ENCODE results near the gene INTS11. TPM values are rescaled to one million over a fixed set of nuclear protein-coding genes. Genes with fewer than 3 reads are reported as not detected.

The INTS11 gene
- total RNA-seq, 3 donors from 2014 or later = 89.9 to 127 (median 95.5) TPM

DNA sequence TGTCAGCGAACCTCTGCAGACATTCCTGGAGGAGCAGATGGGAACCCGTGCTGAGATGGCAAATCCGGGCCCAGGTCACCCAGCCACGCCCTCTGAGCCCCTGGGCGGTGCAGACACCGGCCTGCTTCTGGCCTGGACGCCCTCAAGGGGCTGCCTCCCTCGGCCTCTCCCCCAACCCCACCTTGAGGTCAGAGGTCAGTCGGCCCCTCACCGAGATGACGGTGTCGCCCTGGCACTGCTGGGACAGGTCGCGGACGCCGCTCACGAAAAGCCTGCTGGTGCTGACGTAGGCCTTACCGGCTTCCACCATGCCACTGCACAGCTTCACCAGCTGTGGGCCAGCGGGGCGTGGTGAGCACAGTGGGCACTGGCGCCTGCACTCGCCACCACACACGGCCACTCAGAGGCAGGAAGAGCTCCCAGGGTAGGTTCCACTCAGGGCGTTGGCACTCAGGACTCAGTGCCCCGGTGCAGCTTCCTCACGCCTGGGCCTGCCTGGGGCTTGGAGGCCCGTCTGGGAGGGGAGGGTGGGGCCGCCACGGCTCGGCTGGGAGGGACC, 21.4 kb downstream of the INTS11 start:
- ATAC-seq = no peak
- Histone ChIP-seq H3K4me1 (ENCODE audit: low read depth) (peaks cover 28% of the 10 kb centered on the region), H3K36me3 (ENCODE audit: low read depth) (no peaks in the 10 kb centered on the region), H3K9me3 (no peaks in the 10 kb centered on the region), H3K4me3 (no peak overlapping the region)
- TF ChIP-seq, protein P1, sequence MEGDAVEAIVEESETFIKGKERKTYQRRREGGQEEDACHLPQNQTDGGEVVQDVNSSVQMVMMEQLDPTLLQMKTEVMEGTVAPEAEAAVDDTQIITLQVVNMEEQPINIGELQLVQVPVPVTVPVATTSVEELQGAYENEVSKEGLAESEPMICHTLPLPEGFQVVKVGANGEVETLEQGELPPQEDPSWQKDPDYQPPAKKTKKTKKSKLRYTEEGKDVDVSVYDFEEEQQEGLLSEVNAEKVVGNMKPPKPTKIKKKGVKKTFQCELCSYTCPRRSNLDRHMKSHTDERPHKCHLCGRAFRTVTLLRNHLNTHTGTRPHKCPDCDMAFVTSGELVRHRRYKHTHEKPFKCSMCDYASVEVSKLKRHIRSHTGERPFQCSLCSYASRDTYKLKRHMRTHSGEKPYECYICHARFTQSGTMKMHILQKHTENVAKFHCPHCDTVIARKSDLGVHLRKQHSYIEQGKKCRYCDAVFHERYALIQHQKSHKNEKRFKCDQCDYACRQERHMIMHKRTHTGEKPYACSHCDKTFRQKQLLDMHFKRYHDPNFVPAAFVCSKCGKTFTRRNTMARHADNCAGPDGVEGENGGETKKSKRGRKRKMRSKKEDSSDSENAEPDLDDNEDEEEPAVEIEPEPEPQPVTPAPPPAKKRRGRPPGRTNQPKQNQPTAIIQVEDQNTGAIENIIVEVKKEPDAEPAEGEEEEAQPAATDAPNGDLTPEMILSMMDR (IDR thresholded peaks at IDR 0.05) = no peak
- DNase-seq = no peak
- intact Hi-C loops (cut with DNase I, micrococcal nuclease) = no loop called here

DNA sequence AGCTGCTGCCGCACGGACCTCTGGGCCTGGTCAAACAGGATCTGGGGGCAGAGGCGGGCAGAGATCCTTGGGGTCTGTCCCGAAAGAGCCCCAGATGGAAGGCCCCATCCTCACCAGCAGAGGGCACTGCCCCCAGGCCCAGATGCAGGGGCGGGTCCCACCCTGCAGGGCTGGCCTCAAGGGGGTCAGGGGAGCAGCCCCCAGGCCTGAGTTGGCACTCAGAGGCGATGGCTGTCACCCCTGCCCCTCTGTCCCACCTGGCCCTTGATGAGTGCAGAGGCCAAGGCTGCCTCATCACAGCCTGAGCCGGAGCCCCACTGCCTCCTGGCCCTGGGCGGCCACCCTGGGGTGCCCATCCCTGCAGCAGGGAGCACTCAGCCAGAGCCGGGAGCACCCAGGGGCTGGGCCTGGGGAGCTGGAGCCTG, 22.4 kb downstream of the INTS11 start:
- no peaks in the 10 kb centered on the region for H3K9me3 ChIP-seq
- intact Hi-C loops (cut with DNase I, micrococcal nuclease) = no loop called here
- no peaks in the 10 kb centered on the region for H3K36me3 ChIP-seq (ENCODE audit: low read depth)

DNA sequence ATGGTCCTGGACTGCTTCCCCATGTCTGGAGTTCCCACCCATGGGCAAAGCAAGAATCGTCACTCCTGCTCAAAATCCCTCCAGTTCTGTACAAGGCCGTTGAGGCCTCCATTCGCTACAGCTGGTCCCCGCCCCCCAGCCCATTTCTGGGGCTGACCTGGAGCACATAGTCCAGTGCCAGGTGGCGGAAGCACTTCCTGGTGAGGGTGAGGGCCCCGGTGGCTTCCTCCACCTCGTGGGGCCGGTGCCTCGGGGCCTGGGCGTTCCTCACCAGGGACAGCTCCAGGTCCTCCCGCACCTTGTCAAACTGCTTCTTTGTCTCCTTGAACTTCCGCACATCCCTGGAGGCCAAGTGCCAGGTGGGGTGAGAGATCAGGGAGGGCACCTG, 24.1 kb downstream of the INTS11 start:
- no peak overlapping the region for H3K4me3 ChIP-seq
- TF ChIP-seq, protein P1 (IDR thresholded peaks at IDR 0.05) = no peak
- intact Hi-C loops (cut with DNase I, micrococcal nuclease) = no loop called here
- no peaks in the 10 kb centered on the region for H3K36me3 ChIP-seq (ENCODE audit: low read depth)
- DNase-seq (no peak), ATAC-seq (no peak)
- H3K9me3 ChIP-seq = no peaks in the 10 kb centered on the region
- peaks cover 9% of the 10 kb centered on the region for H3K4me1 ChIP-seq (ENCODE audit: low read depth)

More for the DNA sequence above, 22.4 kb downstream of the INTS11 start:
- ATAC-seq = no peak
- Histone ChIP-seq H3K4me3 (no peak overlapping the region), H3K4me1 (ENCODE audit: low read depth) (peaks cover 26% of the 10 kb centered on the region)
- TF ChIP-seq, protein P1 (IDR thresholded peaks at IDR 0.05) = no peak
- DNase-seq = no peak

DNA sequence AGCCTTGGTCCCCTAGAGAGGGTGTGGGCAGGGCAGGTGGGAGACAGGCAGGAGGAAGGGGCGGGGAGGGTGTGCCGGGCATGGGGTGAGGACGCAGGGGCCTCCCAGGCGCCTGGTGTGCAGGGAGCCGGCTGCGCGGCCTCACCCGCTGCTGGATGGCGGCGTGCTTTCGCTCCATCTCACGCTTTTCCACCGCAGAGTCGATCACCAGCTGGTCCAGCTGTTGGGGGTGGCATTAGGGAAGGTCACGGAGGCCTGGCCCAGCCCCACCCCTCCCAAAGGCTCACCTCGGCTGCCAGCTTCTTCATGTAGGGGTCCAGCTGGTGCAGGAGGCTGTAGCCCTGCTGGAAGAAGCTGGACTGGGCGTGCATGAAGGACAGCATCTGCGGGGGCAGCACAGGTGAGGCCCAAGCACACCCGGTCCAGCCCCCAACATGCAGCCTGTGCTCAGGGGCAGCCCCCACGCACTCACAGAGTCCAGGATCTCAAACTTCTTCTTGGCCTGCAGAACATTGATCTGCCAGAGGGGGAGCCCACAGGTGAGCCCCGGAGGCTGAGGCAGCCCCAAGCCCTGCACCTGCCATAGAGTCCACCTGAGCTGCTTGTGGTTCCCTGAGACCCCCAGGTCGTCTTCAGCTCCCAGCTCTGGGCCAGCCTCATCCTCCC, 24.6 kb downstream of the INTS11 start:
- ATAC-seq = peak; percentile 13
- intact Hi-C loops (cut with DNase I, micrococcal nuclease) = loop anchor here in 1 of 2 donors (5.0 kb wide), 1 partner anchor 178 kb away; no protein-coding TSS in a partner anchor
- no peaks in the 10 kb centered on the region for H3K9me3 ChIP-seq
- H3K36me3 ChIP-seq (ENCODE audit: low read depth) = no peaks in the 10 kb centered on the region
- peaks cover 4% of the 10 kb centered on the region for H3K4me1 ChIP-seq (ENCODE audit: low read depth)
- TF ChIP-seq, protein P1 (IDR thresholded peaks at IDR 0.05) = no peak
- DNase-seq = no peak
- no peak overlapping the region for H3K4me3 ChIP-seq

DNA sequence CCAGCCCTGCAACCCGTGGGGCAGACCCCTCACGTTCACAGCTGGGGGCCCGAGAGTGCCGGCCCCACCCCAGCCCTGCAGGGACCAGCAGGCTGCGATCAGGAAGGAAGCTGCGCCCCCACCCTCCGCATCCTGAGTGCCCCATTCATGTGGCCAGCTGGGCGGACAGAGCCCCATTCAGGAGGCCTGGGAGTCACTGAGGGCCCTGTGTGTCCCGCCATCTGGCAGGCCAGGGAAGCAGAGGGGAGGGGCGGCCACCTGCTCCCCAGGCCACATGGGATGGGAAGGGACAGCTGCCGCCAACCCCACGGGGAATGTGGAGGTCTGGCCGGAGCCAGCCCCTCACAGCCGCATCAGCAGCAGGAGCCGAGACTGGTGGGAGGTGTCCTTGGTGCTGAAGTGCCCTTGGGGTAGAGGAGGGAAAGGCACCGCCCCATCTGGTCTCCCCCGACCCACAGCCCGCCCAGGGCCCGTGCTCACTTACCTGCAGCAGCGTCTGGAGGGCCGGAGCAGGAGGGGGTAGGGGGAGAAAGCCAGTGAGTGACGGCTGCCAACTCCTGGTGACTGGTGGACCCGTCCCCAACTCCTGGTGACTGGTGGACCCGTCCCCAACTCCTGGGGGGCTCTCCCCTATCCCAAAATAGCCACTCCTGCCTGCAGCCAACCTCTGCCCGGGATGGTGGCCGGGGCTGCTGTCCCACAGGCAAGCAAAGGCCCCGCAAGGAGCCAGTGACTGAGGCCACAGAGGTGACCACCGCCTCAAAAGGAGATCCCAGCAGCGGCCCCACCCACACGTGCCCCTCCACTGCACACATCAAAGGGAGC, 25.4 kb downstream of the INTS11 start:
- ATAC-seq (no peak), DNase-seq (no peak)
- Histone ChIP-seq H3K4me3 (no peak overlapping the region), H3K9me3 (no peaks in the 10 kb centered on the region), H3K36me3 (ENCODE audit: low read depth) (no peaks in the 10 kb centered on the region), H3K4me1 (ENCODE audit: low read depth) (no peaks in the 10 kb centered on the region)
- TF ChIP-seq, protein P1 (IDR thresholded peaks at IDR 0.05) = no peak
- intact Hi-C loops (cut with DNase I, micrococcal nuclease) = loop anchor here in 1 of 2 donors (5.0 kb wide), 1 partner anchor 177 kb away; no protein-coding TSS in a partner anchor
